ENCODE results near the gene SPA17. TPM values are rescaled to one million over a fixed set of nuclear protein-coding genes. Genes with fewer than 3 reads are reported as not detected.
A peak's percentile ranks its signal among the peaks of the same experiment; 100 is the strongest.

SPA17 gene
- total RNA-seq, 6 donors from 2014 or later, result 3.6 to 28.0 (median 7.6) TPM

DNA sequence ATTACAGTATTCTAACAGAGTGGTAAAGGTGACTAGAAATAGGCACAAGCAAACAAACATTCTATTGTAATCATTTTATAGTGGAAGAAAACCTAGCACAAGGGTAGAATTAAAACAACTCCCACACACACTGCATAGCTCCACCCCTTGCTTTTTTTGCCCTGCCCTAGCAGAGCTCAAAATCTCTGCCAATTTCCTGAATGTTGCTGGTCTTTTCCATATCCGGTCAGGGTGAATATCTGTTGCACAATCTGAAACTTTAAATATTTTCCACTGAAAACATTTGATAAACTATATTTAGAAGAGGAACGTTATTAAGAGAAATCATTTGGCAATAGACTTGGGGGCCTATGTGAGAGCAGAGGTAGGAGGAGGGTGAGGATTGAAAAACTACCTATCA lies 2.7 kb downstream of the SPA17 start:
- TF ChIP-seq POLR2AphosphoS5 (IDR thresholded peaks at IDR 0.05) (peak; percentile 12 to 39), EP300 (IDR thresholded peaks at IDR 0.05) (peak in 2 of 4 donors; percentile 37 to 54), POLR2A (IDR thresholded peaks at IDR 0.05) (peak in 1 of 4 donors; percentile 24)
- TF ChIP-seq, protein P1, sequence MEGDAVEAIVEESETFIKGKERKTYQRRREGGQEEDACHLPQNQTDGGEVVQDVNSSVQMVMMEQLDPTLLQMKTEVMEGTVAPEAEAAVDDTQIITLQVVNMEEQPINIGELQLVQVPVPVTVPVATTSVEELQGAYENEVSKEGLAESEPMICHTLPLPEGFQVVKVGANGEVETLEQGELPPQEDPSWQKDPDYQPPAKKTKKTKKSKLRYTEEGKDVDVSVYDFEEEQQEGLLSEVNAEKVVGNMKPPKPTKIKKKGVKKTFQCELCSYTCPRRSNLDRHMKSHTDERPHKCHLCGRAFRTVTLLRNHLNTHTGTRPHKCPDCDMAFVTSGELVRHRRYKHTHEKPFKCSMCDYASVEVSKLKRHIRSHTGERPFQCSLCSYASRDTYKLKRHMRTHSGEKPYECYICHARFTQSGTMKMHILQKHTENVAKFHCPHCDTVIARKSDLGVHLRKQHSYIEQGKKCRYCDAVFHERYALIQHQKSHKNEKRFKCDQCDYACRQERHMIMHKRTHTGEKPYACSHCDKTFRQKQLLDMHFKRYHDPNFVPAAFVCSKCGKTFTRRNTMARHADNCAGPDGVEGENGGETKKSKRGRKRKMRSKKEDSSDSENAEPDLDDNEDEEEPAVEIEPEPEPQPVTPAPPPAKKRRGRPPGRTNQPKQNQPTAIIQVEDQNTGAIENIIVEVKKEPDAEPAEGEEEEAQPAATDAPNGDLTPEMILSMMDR (IDR thresholded peaks at IDR 0.05), result no peak
- Histone ChIP-seq H3K4me3 (no peak overlapping the region), H3K9me3 (no peaks in the 10 kb centered on the region), H3K27ac (peak overlapping the region; percentile 60 to 81 (median 72)), H3K27me3 (no peaks in the 10 kb centered on the region), H3K4me1 (peaks cover 26 to 44% (median 34%) of the 10 kb centered on the region in 4 donors), H3K36me3 (no peaks in the 10 kb centered on the region)
- peak in 1 of 2 donors; percentile 57 for DNase-seq
- 3 to 4% methylated on average over 2 of the region's 2 CpGs for WGBS, 2 donors
- peak; percentile 13 to 60 for ATAC-seq (ENCODE audit: low FRiP score in 2 of 2)

DNA sequence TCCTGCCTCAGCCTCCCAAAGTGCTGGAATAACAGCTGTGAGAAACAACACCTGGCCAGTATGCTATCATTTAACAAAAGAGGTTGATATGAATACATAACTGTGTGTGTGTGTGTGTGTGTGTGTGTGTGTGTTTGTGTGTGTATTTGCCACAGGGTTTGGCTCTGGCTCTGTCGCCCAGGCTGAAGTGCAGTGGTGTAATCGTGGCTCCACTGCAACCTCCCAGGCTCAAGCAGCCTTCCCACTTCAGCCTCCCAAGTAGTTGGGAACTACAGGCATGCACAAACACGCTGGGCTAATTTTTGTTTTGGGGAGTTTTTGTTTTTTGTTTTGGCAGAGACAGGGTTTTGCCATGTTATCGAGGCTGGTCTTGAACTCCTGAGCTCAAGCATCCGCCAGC lies 4.7 kb downstream of the SPA17 start:
- H3K4me1 ChIP-seq, result peaks cover 18 to 32% (median 26%) of the 10 kb centered on the region in 4 donors
- no peak overlapping the region for H3K27ac ChIP-seq
- no peak for TF ChIP-seq POLR2AphosphoS5 (IDR thresholded peaks at IDR 0.05)
- ATAC-seq (ENCODE audit: low FRiP score in 2 of 2) (no peak), DNase-seq (peak in 1 of 2 donors; percentile 71)
- peaks cover 0 to 7% (median 2%) of the 10 kb centered on the region in 4 donors for H3K9me3 ChIP-seq
- no peaks in the 10 kb centered on the region for H3K36me3 ChIP-seq
- 67 to 78% methylated on average over 5 of the region's 5 CpGs for WGBS, 2 donors
- no peaks in the 10 kb centered on the region for H3K27me3 ChIP-seq
- no peak overlapping the region for H3K4me3 ChIP-seq

DNA sequence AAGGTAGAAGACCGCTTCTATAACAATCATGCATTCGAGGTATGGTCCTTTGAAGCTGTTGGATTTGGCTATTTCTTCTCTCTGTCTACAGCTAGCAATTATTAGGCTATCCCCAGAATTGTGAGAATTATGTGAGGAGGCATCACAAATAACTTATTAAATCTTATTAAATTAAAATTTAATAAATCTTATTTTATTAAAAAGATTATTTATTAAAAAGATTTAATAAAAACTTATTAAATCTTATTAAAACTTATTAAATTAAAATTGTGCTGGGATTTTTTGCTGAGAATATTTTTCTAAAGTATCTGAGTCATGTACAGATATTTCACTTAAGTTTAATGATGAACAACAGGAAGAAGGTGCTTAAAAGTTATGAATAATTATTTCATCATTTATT lies 7.7 kb downstream of the SPA17 start:
- ATAC-seq (ENCODE audit: low FRiP score in 2 of 2), result no peak
- WGBS, 2 donors, result 91 to 97% methylated on average over 2 of the region's 2 CpGs
- Histone ChIP-seq H3K9me3 (peaks cover 0 to 7% (median 2%) of the 10 kb centered on the region in 4 donors), H3K4me3 (no peak overlapping the region), H3K36me3 (no peaks in the 10 kb centered on the region), H3K4me1 (peaks cover 0 to 9% (median 6%) of the 10 kb centered on the region in 4 donors), H3K27ac (no peak overlapping the region), H3K27me3 (no peaks in the 10 kb centered on the region)
- TF ChIP-seq POLR2A (IDR thresholded peaks at IDR 0.05) (no peak), EP300 (IDR thresholded peaks at IDR 0.05) (no peak), POLR2AphosphoS5 (IDR thresholded peaks at IDR 0.05) (no peak)
- TF ChIP-seq, protein P1 (IDR thresholded peaks at IDR 0.05), result no peak
- DNase-seq, result no peak

DNA sequence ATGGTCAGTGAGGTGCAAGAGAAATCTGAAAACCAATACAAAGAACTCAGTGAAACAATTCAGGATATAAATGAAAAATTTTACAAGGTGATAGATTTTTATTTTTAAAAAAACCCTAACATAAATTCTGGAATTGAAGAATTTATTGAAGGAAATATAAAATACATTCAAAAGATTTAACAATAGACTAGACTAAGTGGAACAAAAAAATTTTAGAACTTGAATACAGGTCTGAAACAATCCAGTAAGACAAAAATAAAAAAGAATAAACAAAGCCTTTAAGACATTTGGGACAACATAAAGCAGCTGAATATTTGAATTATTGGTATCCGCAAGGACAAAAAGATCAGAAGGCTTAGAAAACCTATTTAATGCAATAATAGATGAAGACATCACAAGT lies 8.7 kb downstream of the SPA17 start:
- 95 to 96% methylated on average over 1 of the region's 1 CpG for WGBS, 2 donors
- no peak for ATAC-seq (ENCODE audit: low FRiP score in 2 of 2)

DNA sequence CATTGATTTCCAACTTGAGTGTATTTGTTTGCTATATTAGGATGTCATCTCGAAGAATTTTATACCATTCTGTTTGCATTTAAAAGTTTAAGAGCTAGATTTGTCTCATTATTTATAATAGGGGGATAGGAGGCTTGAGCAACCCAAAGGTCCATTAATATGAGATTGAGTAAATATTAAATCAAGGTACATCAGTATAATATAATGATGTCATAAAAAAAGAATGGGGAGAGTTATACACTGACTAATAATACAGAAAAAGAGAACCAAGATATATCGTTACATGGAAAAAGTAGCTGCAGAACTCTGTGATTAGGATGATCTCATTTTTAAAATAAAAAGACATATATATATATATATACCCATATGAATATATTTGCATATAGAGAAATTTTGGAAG lies 19.4 kb downstream of the SPA17 start:
- H3K4me3 ChIP-seq, result no peak overlapping the region
- H3K9me3 ChIP-seq, result no peaks in the 10 kb centered on the region
- H3K36me3 ChIP-seq, result no peaks in the 10 kb centered on the region
- H3K27me3 ChIP-seq, result no peaks in the 10 kb centered on the region
- ATAC-seq (ENCODE audit: low FRiP score in 2 of 2) (no peak), DNase-seq (no peak)
- no peak overlapping the region for H3K27ac ChIP-seq
- no peaks in the 10 kb centered on the region for H3K4me1 ChIP-seq
- TF ChIP-seq, protein P1 (IDR thresholded peaks at IDR 0.05), result no peak
- TF ChIP-seq EP300 (IDR thresholded peaks at IDR 0.05), result no peak
- no peak for TF ChIP-seq POLR2A (IDR thresholded peaks at IDR 0.05)
- no peak for TF ChIP-seq POLR2AphosphoS5 (IDR thresholded peaks at IDR 0.05)
- WGBS, 2 donors, result 95 to 98% methylated on average over 2 of the region's 2 CpGs

More for the DNA sequence above, 8.7 kb downstream of the SPA17 start:
- Histone ChIP-seq H3K27me3 (no peaks in the 10 kb centered on the region), H3K4me3 (no peak overlapping the region), H3K27ac (no peak overlapping the region), H3K36me3 (no peaks in the 10 kb centered on the region), H3K4me1 (no peaks in the 10 kb centered on the region), H3K9me3 (peaks cover 0 to 7% (median 2%) of the 10 kb centered on the region in 4 donors)
- TF ChIP-seq, protein P1 (IDR thresholded peaks at IDR 0.05), result no peak
- no peak for TF ChIP-seq POLR2A (IDR thresholded peaks at IDR 0.05)
- no peak for TF ChIP-seq POLR2AphosphoS5 (IDR thresholded peaks at IDR 0.05)
- no peak for TF ChIP-seq EP300 (IDR thresholded peaks at IDR 0.05)
- no peak for DNase-seq
